Astrocyte (in vitro differentiated cells and primary cell): ENCODE measurements around the gene UGT1A8. TPM values are rescaled to one million over a fixed set of nuclear protein-coding genes. Genes with fewer than 3 reads are reported as not detected.

Source experiments
- DNase-seq: peaks from one replicate; pipeline ENCODE4 v3.0.0-alpha.2; 2010; ENCODE audit warnings: low read depth
- FAIRE-seq: peaks from 2 replicates; lab custom pipeline; 2011; peaks lifted over from hg19 to GRCh38; lab: Jason Lieb, UNC
- H2AFZ ChIP-seq: 2 replicates; pipeline ENCODE4 v1.6.0; 2012; ENCODE audit warnings: low read depth, low read length, inconsistent platforms
- H3K27ac ChIP-seq: 2 replicates; pipeline ENCODE4 v1.5.1; 2011; ENCODE audit warnings: low read depth, low read length, inconsistent platforms
- H3K27me3 ChIP-seq: 2 replicates; pipeline ENCODE4 v1.6.0; 2011; ENCODE audit warnings: low read length, inconsistent platforms; ENCODE audit not compliant: insufficient read depth
- H3K36me3 ChIP-seq: 2 replicates; pipeline ENCODE4 v1.5.1; 2011; ENCODE audit warnings: low read length, inconsistent platforms; ENCODE audit not compliant: insufficient read depth
- H3K4me1 ChIP-seq: 2 replicates; pipeline ENCODE4 v1.5.1; 2011; ENCODE audit warnings: low read length, inconsistent platforms; ENCODE audit not compliant: insufficient read depth
- H3K4me2 ChIP-seq: 2 replicates; pipeline ENCODE4 v1.6.0; 2012; ENCODE audit warnings: low read length, inconsistent platforms
- H3K4me3 ChIP-seq: 2 replicates; pipeline ENCODE4 v1.5.1; 2011; ENCODE audit warnings: low read depth, mild to moderate bottlenecking, low read length, inconsistent platforms; ENCODE audit not compliant: insufficient read depth
- H3K79me2 ChIP-seq: 2 replicates; pipeline ENCODE4 v1.6.0; 2012; ENCODE audit warnings: mild to moderate bottlenecking, low read length, inconsistent platforms; ENCODE audit not compliant: insufficient read depth
- H3K9ac ChIP-seq: 2 replicates; pipeline ENCODE4 v1.6.0; 2012; ENCODE audit warnings: mild to moderate bottlenecking, low read length, inconsistent platforms
- H3K9me3 ChIP-seq: 2 replicates; pipeline ENCODE4 v1.5.1; 2012; ENCODE audit warnings: low read depth, mild to moderate bottlenecking, low read length, inconsistent platforms; ENCODE audit not compliant: insufficient read depth
- H4K20me1 ChIP-seq: 2 replicates; pipeline ENCODE4 v1.6.0; 2012; ENCODE audit warnings: low read length, inconsistent platforms; ENCODE audit not compliant: insufficient read depth
- H3K27ac Mint-ChIP-seq: one replicate; pipeline ENCODE4 v1.8.0; 2021; ENCODE audit warnings: mild to moderate bottlenecking, mixed read lengths; ENCODE audit not compliant: unreplicated experiment
- H3K27me3 Mint-ChIP-seq: one replicate; pipeline ENCODE4 v1.8.0; 2021; ENCODE audit warnings: low read depth, mixed read lengths; ENCODE audit not compliant: unreplicated experiment
- H3K36me3 Mint-ChIP-seq: one replicate; pipeline ENCODE4 v1.8.0; 2021; ENCODE audit warnings: low read depth, mixed read lengths; ENCODE audit not compliant: unreplicated experiment
- H3K4me1 Mint-ChIP-seq: one replicate; pipeline ENCODE4 v1.8.0; 2021; ENCODE audit warnings: low read depth, mixed read lengths; ENCODE audit not compliant: unreplicated experiment
- H3K4me3 Mint-ChIP-seq: one replicate; pipeline ENCODE4 v1.8.0; 2021; ENCODE audit warnings: mild to moderate bottlenecking, moderate library complexity, mixed read lengths; ENCODE audit not compliant: unreplicated experiment
- H3K9me3 Mint-ChIP-seq: one replicate; pipeline ENCODE4 v1.8.0; 2021; ENCODE audit warnings: mild to moderate bottlenecking, mixed read lengths; ENCODE audit not compliant: unreplicated experiment
- EZH2 ChIP-seq: IDR thresholded peaks from 2 replicates; pipeline ENCODE4 v1.6.1; 2012; ENCODE audit warnings: mild to moderate bottlenecking, low read length, inconsistent platforms; ENCODE audit not compliant: insufficient read depth
- total RNA-seq: library from RNA; stranded (reverse); gene quantifications from 2 replicates; pipeline ENCODE4 v1.2.1, GENCODE V29; 2021
- TF ChIP-seq, protein P1 (sequence below): IDR thresholded peaks from 2 replicates; pipeline ENCODE4 v1.5.1; 2011; ENCODE audit warnings: low read depth, mild to moderate bottlenecking, inconsistent platforms, low read length, moderate library complexity; ENCODE audit not compliant: insufficient read depth

Gene UGT1A8
- total RNA-seq, 1 donor from 2014 or later = not detected

DNA sequence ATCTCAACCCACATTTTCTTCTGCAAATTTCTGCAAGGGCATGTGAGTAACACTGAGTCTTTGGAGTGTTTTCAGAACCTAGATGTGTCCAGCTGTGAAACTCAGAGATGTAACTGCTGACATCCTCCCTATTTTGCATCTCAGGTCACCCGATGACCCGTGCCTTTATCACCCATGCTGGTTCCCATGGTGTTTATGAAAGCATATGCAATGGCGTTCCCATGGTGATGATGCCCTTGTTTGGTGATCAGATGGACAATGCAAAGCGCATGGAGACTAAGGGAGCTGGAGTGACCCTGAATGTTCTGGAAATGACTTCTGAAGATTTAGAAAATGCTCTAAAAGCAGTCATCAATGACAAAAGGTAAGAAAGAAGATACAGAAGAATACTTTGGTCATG lies 150.6 kb downstream of the UGT1A8 start:
- no peak overlapping the region for H3K4me3 Mint-ChIP-seq
- no peaks in the 10 kb centered on the region for H3K9me3 Mint-ChIP-seq
- H3K27ac Mint-ChIP-seq = no peak overlapping the region

DNA sequence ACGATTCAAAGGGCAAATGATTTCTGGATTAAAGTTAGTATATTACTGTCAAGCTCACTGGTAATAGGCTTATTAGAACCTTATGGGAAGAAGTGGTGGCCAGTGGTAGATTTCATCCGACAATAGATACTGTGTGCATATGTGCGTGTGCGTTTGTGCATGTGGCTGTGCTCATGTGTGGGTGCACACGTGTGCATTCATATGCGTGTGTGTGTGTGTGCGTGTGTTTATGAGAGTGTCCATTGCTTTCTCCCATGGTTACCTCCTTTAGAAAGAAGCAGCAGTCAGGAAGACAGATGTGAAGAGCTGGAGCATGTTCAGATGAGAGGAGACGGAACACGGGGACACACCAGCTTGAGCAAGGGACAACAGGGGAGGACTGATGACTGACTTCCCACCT lies 151.8 kb downstream of the UGT1A8 start:
- H3K27ac Mint-ChIP-seq = no peak overlapping the region
- Histone ChIP-seq H3K4me1 (peaks cover 6% of the 10 kb centered on the region), H3K36me3 (no peaks in the 10 kb centered on the region), H3K79me2 (no peaks in the 10 kb centered on the region), H2AFZ (no peak overlapping the region), H3K9ac (no peak overlapping the region), H4K20me1 (no peaks in the 10 kb centered on the region), H3K4me3 (no peak overlapping the region), H3K4me2 (no peak overlapping the region), H3K27me3 (no peaks in the 10 kb centered on the region), H3K9me3 (no peaks in the 10 kb centered on the region), H3K27ac (no peak overlapping the region)
- H3K4me1 Mint-ChIP-seq = peaks cover 3% of the 10 kb centered on the region
- no peaks in the 10 kb centered on the region for H3K9me3 Mint-ChIP-seq
- no peaks in the 10 kb centered on the region for H3K36me3 Mint-ChIP-seq
- no peak for DNase-seq
- H3K4me3 Mint-ChIP-seq = no peak overlapping the region
- no peak for TF ChIP-seq EZH2
- TF ChIP-seq, protein P1, sequence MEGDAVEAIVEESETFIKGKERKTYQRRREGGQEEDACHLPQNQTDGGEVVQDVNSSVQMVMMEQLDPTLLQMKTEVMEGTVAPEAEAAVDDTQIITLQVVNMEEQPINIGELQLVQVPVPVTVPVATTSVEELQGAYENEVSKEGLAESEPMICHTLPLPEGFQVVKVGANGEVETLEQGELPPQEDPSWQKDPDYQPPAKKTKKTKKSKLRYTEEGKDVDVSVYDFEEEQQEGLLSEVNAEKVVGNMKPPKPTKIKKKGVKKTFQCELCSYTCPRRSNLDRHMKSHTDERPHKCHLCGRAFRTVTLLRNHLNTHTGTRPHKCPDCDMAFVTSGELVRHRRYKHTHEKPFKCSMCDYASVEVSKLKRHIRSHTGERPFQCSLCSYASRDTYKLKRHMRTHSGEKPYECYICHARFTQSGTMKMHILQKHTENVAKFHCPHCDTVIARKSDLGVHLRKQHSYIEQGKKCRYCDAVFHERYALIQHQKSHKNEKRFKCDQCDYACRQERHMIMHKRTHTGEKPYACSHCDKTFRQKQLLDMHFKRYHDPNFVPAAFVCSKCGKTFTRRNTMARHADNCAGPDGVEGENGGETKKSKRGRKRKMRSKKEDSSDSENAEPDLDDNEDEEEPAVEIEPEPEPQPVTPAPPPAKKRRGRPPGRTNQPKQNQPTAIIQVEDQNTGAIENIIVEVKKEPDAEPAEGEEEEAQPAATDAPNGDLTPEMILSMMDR = no peak
- no peak for FAIRE-seq
- peaks cover 2% of the 10 kb centered on the region for H3K27me3 Mint-ChIP-seq

More for the DNA sequence above, 150.6 kb downstream of the UGT1A8 start:
- TF ChIP-seq EZH2 = no peak
- TF ChIP-seq, protein P1 = no peak
- Mint-ChIP-seq H3K36me3 (no peaks in the 10 kb centered on the region), H3K4me1 (peaks cover 6% of the 10 kb centered on the region), H3K27me3 (peaks cover 2% of the 10 kb centered on the region)
- Histone ChIP-seq H3K4me2 (no peak overlapping the region), H3K9ac (no peak overlapping the region), H3K27ac (no peak overlapping the region), H3K79me2 (no peaks in the 10 kb centered on the region), H3K9me3 (no peaks in the 10 kb centered on the region), H3K4me3 (no peak overlapping the region), H3K4me1 (peaks cover 12% of the 10 kb centered on the region), H3K36me3 (no peaks in the 10 kb centered on the region), H2AFZ (no peak overlapping the region), H3K27me3 (no peaks in the 10 kb centered on the region), H4K20me1 (no peaks in the 10 kb centered on the region)
- no peak for DNase-seq
- no peak for FAIRE-seq

DNA sequence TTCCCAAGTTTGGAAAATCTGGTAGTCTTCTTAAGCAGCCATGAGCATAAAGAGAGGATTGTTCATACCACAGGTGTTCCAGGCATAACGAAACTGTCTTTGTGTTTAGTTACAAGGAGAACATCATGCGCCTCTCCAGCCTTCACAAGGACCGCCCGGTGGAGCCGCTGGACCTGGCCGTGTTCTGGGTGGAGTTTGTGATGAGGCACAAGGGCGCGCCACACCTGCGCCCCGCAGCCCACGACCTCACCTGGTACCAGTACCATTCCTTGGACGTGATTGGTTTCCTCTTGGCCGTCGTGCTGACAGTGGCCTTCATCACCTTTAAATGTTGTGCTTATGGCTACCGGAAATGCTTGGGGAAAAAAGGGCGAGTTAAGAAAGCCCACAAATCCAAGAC lies 154.7 kb downstream of the UGT1A8 start:
- Mint-ChIP-seq H3K4me1 (no peaks in the 10 kb centered on the region), H3K27me3 (no peaks in the 10 kb centered on the region), H3K27ac (no peak overlapping the region), H3K4me3 (no peak overlapping the region), H3K9me3 (peaks cover 11% of the 10 kb centered on the region), H3K36me3 (no peaks in the 10 kb centered on the region)
- no peak overlapping the region for H3K9ac ChIP-seq
- H2AFZ ChIP-seq = no peak overlapping the region
- peaks cover 8% of the 10 kb centered on the region for H3K9me3 ChIP-seq
- no peaks in the 10 kb centered on the region for H3K4me1 ChIP-seq
- H3K79me2 ChIP-seq = no peaks in the 10 kb centered on the region
- H3K27me3 ChIP-seq = no peaks in the 10 kb centered on the region
- TF ChIP-seq, protein P1 = no peak
- no peak for TF ChIP-seq EZH2
- no peak overlapping the region for H3K4me2 ChIP-seq
- DNase-seq (no peak), FAIRE-seq (no peak)
- no peaks in the 10 kb centered on the region for H4K20me1 ChIP-seq
- no peak overlapping the region for H3K4me3 ChIP-seq
- H3K36me3 ChIP-seq = no peaks in the 10 kb centered on the region
- no peak overlapping the region for H3K27ac ChIP-seq
